GM21717 (cell line): Measurements from ENCODE around the gene OR51E1.

ENCODE experiments used
- ATAC-seq: cut with Tn5 transposase; IDR thresholded peaks from one replicate; pipeline ENCODE4 v1.9.1; 2021; ENCODE audit warnings: mild to moderate bottlenecking, moderate library complexity; ENCODE audit not compliant: unreplicated experiment

The OR51E1 gene

GRCh38 chr11:4647766-4648165, 4.0 kb downstream of the OR51E1 start:
- no peak for ATAC-seq

GRCh38 chr11:4654635-4655369, 11.0 kb downstream of the OR51E1 start:
- no peak for ATAC-seq

GRCh38 chr11:4658629-4659445, 15.1 kb downstream of the OR51E1 start:
- ATAC-seq = no peak

- ATAC-seq = no peak
Measured at GRCh38 chr11:4662876-4663275, 19.1 kb downstream of the OR51E1 start.

- ATAC-seq = no peak
Measured at GRCh38 chr11:4664183-4664582, 20.4 kb downstream of the OR51E1 start.

- ATAC-seq = no peak
Measured at GRCh38 chr11:4664786-4665185, 21.0 kb downstream of the OR51E1 start.

GRCh38 chr11:4665424-4665823, 21.6 kb downstream of the OR51E1 start:
- no peak for ATAC-seq

GRCh38 chr11:4671741-4672140, 28.0 kb downstream of the OR51E1 start:
- ATAC-seq = no peak

GRCh38 chr11:4672470-4672869, 28.7 kb downstream of the OR51E1 start:
- ATAC-seq = no peak

GRCh38 chr11:4673781-4674180, 30.0 kb downstream of the OR51E1 start:
- no peak for ATAC-seq

GRCh38 chr11:4677948-4678347, 34.2 kb downstream of the OR51E1 start:
- no peak for ATAC-seq

GRCh38 chr11:4680341-4680740, 36.6 kb downstream of the OR51E1 start:
- ATAC-seq = no peak

GRCh38 chr11:4682623-4683419, 39.0 kb downstream of the OR51E1 start:
- no peak for ATAC-seq

- no peak for ATAC-seq
Measured at GRCh38 chr11:4684631-4685285, 41.0 kb downstream of the OR51E1 start.

- no peak for ATAC-seq
Measured at GRCh38 chr11:4695442-4695841, 51.7 kb downstream of the OR51E1 start.

- no peak for ATAC-seq
Measured at GRCh38 chr11:4697585-4697984, 53.8 kb downstream of the OR51E1 start, which contains the start of gene OR51E2. OR51E2 (minus strand) TSS chr11:4697853; CDS start chr11:4682711, 15,142 bp downstream.

- peak; percentile 98 for ATAC-seq
Measured at GRCh38 chr11:4699697-4700435, 56.1 kb downstream of the OR51E1 start.

- ATAC-seq = no peak
Measured at GRCh38 chr11:4700436-4700820, 56.6 kb downstream of the OR51E1 start.

- no peak for ATAC-seq
Measured at GRCh38 chr11:4704054-4704789, 60.4 kb downstream of the OR51E1 start, which contains the start of gene MMP26. MMP26 (plus strand) TSS chr11:4704784.
